Measurements from ENCODE around the gene FKBP1A.

DNA sequence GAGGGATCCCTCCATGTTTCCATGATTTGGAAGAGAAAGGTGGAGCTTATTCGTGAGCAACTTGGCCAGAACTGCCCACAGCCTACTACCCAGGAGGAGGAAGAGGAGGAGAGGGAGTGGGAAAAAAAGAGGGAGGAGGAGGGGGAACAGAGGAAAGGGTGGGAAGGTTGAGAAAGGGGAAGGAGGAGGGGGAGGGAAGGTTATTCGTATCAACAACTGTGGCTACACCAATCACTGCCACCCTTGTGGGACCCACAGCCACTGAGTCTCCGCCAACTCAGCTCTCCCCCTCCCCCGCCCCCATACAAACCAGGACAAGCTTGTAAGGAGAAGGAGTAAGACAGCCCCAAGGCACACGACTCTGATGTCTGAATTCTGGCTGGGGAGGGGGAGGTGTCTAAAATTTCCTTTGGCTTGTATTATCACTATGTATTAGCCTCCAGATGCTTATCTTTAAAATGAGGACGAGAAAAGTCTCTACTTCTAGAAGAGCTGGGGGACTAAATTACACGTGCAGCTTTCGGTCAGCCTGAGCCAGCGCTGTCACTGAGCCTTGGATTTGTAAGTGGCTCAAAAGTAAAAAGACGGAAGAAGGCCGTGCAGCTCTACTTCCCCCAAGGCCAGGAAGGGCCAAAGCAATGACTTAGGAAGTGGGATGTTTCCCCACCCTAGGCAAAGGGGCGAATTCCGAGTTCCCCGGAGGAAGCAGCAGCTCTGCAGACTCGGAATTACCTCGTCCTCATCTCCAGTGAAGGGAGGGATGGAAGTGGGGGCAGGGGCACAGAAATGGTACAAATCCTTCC lies 1.0 kb downstream of the FKBP1A start:
- no peak for TF ChIP-seq BHLHE40 (IDR thresholded peaks at IDR 0.05; ENCODE audit: borderline replicate concordance in 1 of 2, low read depth in 2 of 2, low read length in 1 of 2)
- TF ChIP-seq, protein P1, sequence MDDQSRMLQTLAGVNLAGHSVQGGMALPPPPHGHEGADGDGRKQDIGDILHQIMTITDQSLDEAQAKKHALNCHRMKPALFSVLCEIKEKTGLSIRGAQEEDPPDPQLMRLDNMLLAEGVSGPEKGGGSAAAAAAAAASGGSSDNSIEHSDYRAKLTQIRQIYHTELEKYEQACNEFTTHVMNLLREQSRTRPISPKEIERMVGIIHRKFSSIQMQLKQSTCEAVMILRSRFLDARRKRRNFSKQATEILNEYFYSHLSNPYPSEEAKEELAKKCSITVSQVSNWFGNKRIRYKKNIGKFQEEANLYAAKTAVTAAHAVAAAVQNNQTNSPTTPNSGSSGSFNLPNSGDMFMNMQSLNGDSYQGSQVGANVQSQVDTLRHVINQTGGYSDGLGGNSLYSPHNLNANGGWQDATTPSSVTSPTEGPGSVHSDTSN (IDR thresholded peaks at IDR 0.05; ENCODE audit: insufficient replicate concordance, low read depth, low read length): no peak

Data from GM12878 (cell line).